C4-2B (cell line): ENCODE data around the gene PLEKHA5.

ENCODE experiments used
- CTCF ChIP-seq: fragments of 450-650 bp; conservative IDR thresholded peaks from 2 replicates; pipeline ENCODE4 v1.5.1; 2017; ENCODE audit warnings: mild to moderate bottlenecking
- ZFX ChIP-seq: fragments of 450-650 bp; IDR thresholded peaks from 2 replicates; pipeline ENCODE4 v1.6.1; 2017

- TF ChIP-seq CTCF (no peak), ZFX (no peak)
These were observed 157.8 kb downstream of the PLEKHA5 start for GRCh38 chr12:19287302-19287701.
